HG03025 (cell line): ENCODE measurements around the gene BTBD19.

Experiments
- ATAC-seq: cut with Tn5 transposase; IDR thresholded peaks from one replicate; pipeline ENCODE4 v1.9.1; 2021; ENCODE audit warnings: mild to moderate bottlenecking, moderate library complexity; ENCODE audit not compliant: unreplicated experiment, low FRiP score

Gene BTBD19

GRCh38 chr1:44851308-44851707 is 43.0 kb downstream of the BTBD19 start:
- no peak for ATAC-seq

GRCh38 chr1:44853201-44853600 is 44.9 kb downstream of the BTBD19 start:
- ATAC-seq = no peak

- ATAC-seq = no peak
Measured at GRCh38 chr1:44854970-44855369, 46.6 kb downstream of the BTBD19 start.

- no peak for ATAC-seq
Measured at GRCh38 chr1:44855742-44856141, 47.4 kb downstream of the BTBD19 start.

GRCh38 chr1:44857446-44857845 is 49.1 kb downstream of the BTBD19 start:
- no peak for ATAC-seq

- no peak for ATAC-seq
Measured at GRCh38 chr1:44860331-44860730, 52.0 kb downstream of the BTBD19 start.

GRCh38 chr1:44860891-44861425 is 52.6 kb downstream of the BTBD19 start:
- no peak for ATAC-seq

- no peak for ATAC-seq
Measured at GRCh38 chr1:44862829-44863401, 54.6 kb downstream of the BTBD19 start.
